ES-I3 (cell line): ENCODE data around the gene PCNT.

ENCODE experiments used
- H3K36me3 ChIP-seq: 2 replicates; pipeline ENCODE4 v1.6.1; 2013; ENCODE audit warnings: mild to moderate bottlenecking, low read length, control low read depth, moderate library complexity; ENCODE audit not compliant: insufficient read depth
- H3K4me1 ChIP-seq: 2 replicates; pipeline ENCODE4 v1.6.1; 2013; ENCODE audit warnings: mild to moderate bottlenecking, control low read depth, low read length; ENCODE audit not compliant: insufficient read depth
- H3K9ac ChIP-seq: 2 replicates; pipeline ENCODE4 v1.6.1; 2013; ENCODE audit warnings: low read depth, mild to moderate bottlenecking, low read length, moderate library complexity
- H3K9me3 ChIP-seq: 2 replicates; pipeline ENCODE4 v1.6.1; 2013; ENCODE audit warnings: mild to moderate bottlenecking, low read length, moderate library complexity; ENCODE audit not compliant: control insufficient read depth, insufficient read depth

Gene PCNT

GRCh38 chr21:46334351-46335140 is 10.6 kb downstream of the PCNT start:
- Histone ChIP-seq H3K36me3 (peaks cover 12% of the 10 kb centered on the region), H3K4me1 (no peaks in the 10 kb centered on the region), H3K9me3 (no peaks in the 10 kb centered on the region), H3K9ac (no peak overlapping the region)

GRCh38 chr21:46336603-46337002 is 12.6 kb downstream of the PCNT start:
- peaks cover 7% of the 10 kb centered on the region for H3K36me3 ChIP-seq
- H3K9ac ChIP-seq, result no peak overlapping the region
- H3K4me1 ChIP-seq, result no peaks in the 10 kb centered on the region
- H3K9me3 ChIP-seq, result no peaks in the 10 kb centered on the region

- Histone ChIP-seq H3K36me3 (peaks cover 4% of the 10 kb centered on the region), H3K9me3 (no peaks in the 10 kb centered on the region; the same call in 1 of the 2 replicates), H3K4me1 (no peaks in the 10 kb centered on the region), H3K9ac (no peak overlapping the region)
Observed at GRCh38 chr21:46340998-46341397, 17.0 kb downstream of the PCNT start.

GRCh38 chr21:46344219-46344915 is 20.4 kb downstream of the PCNT start:
- no peaks in the 10 kb centered on the region for H3K4me1 ChIP-seq
- no peaks in the 10 kb centered on the region; the same call in 1 of the 2 replicates for H3K9me3 ChIP-seq
- H3K36me3 ChIP-seq, result peaks cover 4% of the 10 kb centered on the region
- no peak overlapping the region for H3K9ac ChIP-seq

GRCh38 chr21:46345861-46346260 is 21.9 kb downstream of the PCNT start:
- H3K9me3 ChIP-seq, result no peaks in the 10 kb centered on the region; the same call in 1 of the 2 replicates
- no peak overlapping the region for H3K9ac ChIP-seq
- H3K4me1 ChIP-seq, result no peaks in the 10 kb centered on the region
- H3K36me3 ChIP-seq, result peaks cover 7% of the 10 kb centered on the region

- Histone ChIP-seq H3K4me1 (no peaks in the 10 kb centered on the region), H3K9me3 (no peaks in the 10 kb centered on the region; the same call in 1 of the 2 replicates), H3K36me3 (peaks cover 7% of the 10 kb centered on the region), H3K9ac (no peak overlapping the region)
Observed at GRCh38 chr21:46346296-46347202, 22.6 kb downstream of the PCNT start.

GRCh38 chr21:46347203-46347550 is 23.2 kb downstream of the PCNT start:
- Histone ChIP-seq H3K9me3 (no peaks in the 10 kb centered on the region; the same call in 1 of the 2 replicates), H3K4me1 (no peaks in the 10 kb centered on the region), H3K36me3 (peaks cover 9% of the 10 kb centered on the region), H3K9ac (no peak overlapping the region)

GRCh38 chr21:46347791-46348381 is 23.9 kb downstream of the PCNT start:
- H3K9ac ChIP-seq, result no peak overlapping the region

GRCh38 chr21:46349134-46349760 is 25.3 kb downstream of the PCNT start:
- Histone ChIP-seq H3K9me3 (no peaks in the 10 kb centered on the region), H3K9ac (no peak overlapping the region), H3K36me3 (peaks cover 20% of the 10 kb centered on the region), H3K4me1 (no peaks in the 10 kb centered on the region)

More at GRCh38 chr21:46347791-46348381, 23.9 kb downstream of the PCNT start:
- Histone ChIP-seq H3K4me1 (no peaks in the 10 kb centered on the region), H3K9me3 (no peaks in the 10 kb centered on the region; the same call in 1 of the 2 replicates), H3K36me3 (peaks cover 15% of the 10 kb centered on the region)

GRCh38 chr21:46350571-46350970 is 26.6 kb downstream of the PCNT start:
- Histone ChIP-seq H3K9ac (no peak overlapping the region), H3K36me3 (peaks cover 20% of the 10 kb centered on the region), H3K9me3 (no peaks in the 10 kb centered on the region), H3K4me1 (no peaks in the 10 kb centered on the region)

- Histone ChIP-seq H3K4me1 (no peaks in the 10 kb centered on the region), H3K9ac (no peak overlapping the region), H3K9me3 (no peaks in the 10 kb centered on the region), H3K36me3 (peaks cover 20% of the 10 kb centered on the region)
Observed at GRCh38 chr21:46350981-46351380, 27.0 kb downstream of the PCNT start.

GRCh38 chr21:46351476-46352163 is 27.7 kb downstream of the PCNT start:
- Histone ChIP-seq H3K4me1 (no peaks in the 10 kb centered on the region), H3K9me3 (no peaks in the 10 kb centered on the region), H3K9ac (no peak overlapping the region), H3K36me3 (peaks cover 20% of the 10 kb centered on the region)

- no peak overlapping the region for H3K9ac ChIP-seq
- peaks cover 20% of the 10 kb centered on the region for H3K36me3 ChIP-seq
- H3K9me3 ChIP-seq, result no peaks in the 10 kb centered on the region
- H3K4me1 ChIP-seq, result no peaks in the 10 kb centered on the region
Observed at GRCh38 chr21:46352164-46352515, 28.2 kb downstream of the PCNT start.
